Spleen (tissue), 7 donors: ENCODE measurements around the gene MAGEA2.
"Not testable (repeated sequence)": the region's sequence is repeated elsewhere in the genome, so short reads cannot be mapped to it uniquely, and the experiment has no call there.

Experiments used
- POLR2AphosphoS5 ChIP-seq, 3 donors: sonication (generic); formaldehyde crosslinking; IDR thresholded peaks; one replicate each; pipeline ENCODE4 v1.5.1; 2017; ENCODE audit warnings: antibody characterized with exemption in 3 of 3
- TF ChIP-seq, protein P1 (sequence below), 11 experiments: fragments of 200-600 bp in 7 of 11; fragments of 450-650 bp in 4 of 11; sonication (generic) in 4 of 11; IDR thresholded peaks in 8 of 11; conservative IDR thresholded peaks in 3 of 11; 1 replicate in 7 of 11; 2 replicates in 4 of 11; pipeline versions ENCODE4 v1.4.0 to v1.8.0; 2016 to 2021; ENCODE audit warnings: antibody characterized with exemption in 11 of 11, inconsistent platforms in 4 of 11, mild to moderate bottlenecking in 1 of 11
- donor health status: DM: no; HTN: no; CAD: no; lungs with moderate emphysema.
- donor health status: DM: no; HTN: no; CAD: no.
- donor health status: DM: no; HTN: no; CAD: no.

DNA sequence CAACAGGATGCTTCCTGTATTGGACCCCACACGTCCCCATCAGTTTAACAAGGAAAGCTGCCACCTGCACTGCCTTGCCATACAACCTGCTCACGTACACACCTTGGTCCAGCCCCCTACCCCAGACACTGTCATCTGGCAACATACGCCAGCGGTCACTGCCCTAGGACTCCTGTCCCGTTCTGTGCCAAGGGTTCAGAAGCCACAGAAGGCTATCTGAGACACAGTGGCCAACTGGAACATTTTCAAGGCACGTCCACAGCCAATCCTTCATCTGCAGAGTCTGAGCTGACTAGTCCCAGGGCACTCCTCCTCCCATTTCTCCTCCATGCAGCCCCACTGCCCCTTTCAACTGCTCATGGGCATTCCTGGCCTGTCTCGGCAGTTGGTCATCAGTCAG, 7.9 kb upstream of the MAGEA2 start:
- TF ChIP-seq, protein P1, sequence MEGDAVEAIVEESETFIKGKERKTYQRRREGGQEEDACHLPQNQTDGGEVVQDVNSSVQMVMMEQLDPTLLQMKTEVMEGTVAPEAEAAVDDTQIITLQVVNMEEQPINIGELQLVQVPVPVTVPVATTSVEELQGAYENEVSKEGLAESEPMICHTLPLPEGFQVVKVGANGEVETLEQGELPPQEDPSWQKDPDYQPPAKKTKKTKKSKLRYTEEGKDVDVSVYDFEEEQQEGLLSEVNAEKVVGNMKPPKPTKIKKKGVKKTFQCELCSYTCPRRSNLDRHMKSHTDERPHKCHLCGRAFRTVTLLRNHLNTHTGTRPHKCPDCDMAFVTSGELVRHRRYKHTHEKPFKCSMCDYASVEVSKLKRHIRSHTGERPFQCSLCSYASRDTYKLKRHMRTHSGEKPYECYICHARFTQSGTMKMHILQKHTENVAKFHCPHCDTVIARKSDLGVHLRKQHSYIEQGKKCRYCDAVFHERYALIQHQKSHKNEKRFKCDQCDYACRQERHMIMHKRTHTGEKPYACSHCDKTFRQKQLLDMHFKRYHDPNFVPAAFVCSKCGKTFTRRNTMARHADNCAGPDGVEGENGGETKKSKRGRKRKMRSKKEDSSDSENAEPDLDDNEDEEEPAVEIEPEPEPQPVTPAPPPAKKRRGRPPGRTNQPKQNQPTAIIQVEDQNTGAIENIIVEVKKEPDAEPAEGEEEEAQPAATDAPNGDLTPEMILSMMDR (IDR thresholded peaks at IDR 0.05 in 8 of 11, conservative IDR thresholded peaks at IDR 0.05 in 3 of 11), result not testable (repeated sequence)
- TF ChIP-seq POLR2AphosphoS5 (IDR thresholded peaks at IDR 0.05), result not testable (repeated sequence)
